GM18526 (cell line): ENCODE data around the gene DNAJB1.

Experiments
- POLR2A ChIP-seq: IDR thresholded peaks from 3 replicates; pipeline ENCODE4 v1.6.1; 2011; ENCODE audit not compliant: insufficient read length; ENCODE audit errors: extremely low read depth

Gene DNAJB1

GRCh38 chr19:14517840-14518505 is at the start of gene DNAJB1:
DNAJB1 (minus strand) TSS chr19:14518397; CDS start chr19:14518349, 48 bp downstream.
- peak; percentile 95 for TF ChIP-seq POLR2A

DNA sequence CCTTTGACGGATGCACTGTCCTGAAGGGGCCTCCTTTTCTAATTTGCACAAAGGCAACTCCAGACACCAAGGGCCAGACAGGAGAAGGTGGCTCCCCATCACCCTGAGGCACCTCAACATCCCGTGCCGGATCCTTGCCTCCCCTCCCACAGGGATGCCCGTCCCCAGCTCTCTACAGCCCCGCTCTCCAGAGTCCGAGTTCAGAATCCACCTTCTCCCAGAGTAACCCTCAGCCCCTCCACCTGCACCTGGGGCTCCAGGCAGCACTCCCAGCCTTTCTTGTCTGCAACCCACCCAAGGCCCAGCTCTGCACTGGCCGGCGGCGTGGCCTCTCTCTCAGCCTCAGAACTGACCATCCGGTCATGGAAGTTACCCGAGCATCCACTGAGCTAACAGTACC is 48.9 kb upstream of the DNAJB1 start:
- no peak for TF ChIP-seq POLR2A

GRCh38 chr19:14566712-14567077 is 48.5 kb upstream of the DNAJB1 start:
- TF ChIP-seq POLR2A, result no peak

GRCh38 chr19:14565765-14566711 is 47.8 kb upstream of the DNAJB1 start:
- no peak for TF ChIP-seq POLR2A

GRCh38 chr19:14565298-14565679 is 47.1 kb upstream of the DNAJB1 start:
- TF ChIP-seq POLR2A, result no peak

DNA sequence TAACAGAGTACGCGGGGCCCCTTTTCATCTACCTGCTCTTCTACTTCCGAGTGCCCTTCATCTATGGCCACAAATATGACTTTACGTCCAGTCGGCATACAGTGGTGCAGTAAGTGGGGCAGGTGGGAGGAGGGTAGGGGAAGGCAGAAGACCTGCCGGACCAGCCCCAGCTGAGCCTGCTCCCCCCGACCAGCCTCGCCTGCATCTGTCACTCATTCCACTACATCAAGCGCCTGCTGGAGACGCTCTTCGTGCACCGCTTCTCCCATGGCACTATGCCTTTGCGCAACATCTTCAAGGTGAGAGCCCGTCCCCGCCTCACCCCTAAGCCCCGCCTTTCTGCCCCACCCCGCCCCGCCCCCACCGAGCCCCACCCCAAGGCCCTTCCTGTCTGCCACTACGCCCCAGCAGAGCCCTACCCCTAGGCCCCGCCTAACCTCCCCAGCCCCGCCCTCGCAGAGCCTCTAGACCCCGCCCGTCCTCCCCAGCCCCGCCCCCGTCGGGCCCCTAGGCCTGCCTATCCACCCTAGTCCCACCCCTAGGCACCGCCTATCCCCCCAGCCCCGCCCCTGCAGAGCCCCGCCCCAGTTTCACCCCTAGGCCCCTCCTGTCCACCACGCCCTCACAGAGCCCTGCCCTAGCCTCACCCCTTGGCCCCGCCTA is 45.9 kb upstream of the DNAJB1 start:
- no peak for TF ChIP-seq POLR2A

DNA sequence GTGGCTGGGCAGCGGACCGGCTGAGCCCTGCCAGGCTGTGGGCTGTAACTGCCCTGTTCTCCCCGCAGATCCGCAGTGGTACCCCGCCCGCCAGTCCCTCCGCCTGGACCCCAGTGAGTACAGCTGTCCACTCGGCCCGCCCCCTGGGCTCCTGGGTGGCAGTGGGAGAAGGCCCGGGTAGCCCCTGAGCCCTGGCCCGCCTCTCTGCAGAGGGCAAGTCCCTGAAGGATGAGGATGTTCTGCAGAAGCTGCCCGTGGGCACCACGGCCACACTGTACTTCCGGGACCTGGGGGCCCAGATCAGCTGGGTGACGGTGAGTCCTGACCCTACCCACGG is 45.4 kb upstream of the DNAJB1 start:
- TF ChIP-seq POLR2A, result no peak

GRCh38 chr19:14562660-14563589 is 44.7 kb upstream of the DNAJB1 start:
- no peak for TF ChIP-seq POLR2A

GRCh38 chr19:14561847-14562351 is 43.7 kb upstream of the DNAJB1 start:
- no peak for TF ChIP-seq POLR2A

DNA sequence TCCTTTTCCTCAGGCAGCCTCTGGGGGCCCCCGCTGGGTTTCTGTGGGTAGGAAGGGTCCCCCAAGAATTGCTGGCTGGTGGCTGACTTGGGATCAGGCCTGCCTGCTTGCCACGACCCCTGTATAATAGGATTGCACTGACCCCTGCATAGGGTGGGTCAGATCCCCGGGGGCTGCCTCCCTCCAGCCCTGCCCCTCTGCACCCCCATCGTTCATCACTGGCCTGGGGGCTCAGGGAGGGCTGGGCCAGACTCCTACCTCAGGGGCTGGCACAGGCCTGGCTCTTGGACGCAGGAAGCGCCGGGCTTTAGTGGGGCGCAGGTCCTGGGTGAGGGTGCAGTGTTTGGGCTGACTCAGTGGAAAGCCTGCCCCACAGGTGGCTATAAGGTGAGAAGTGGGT is 43.1 kb upstream of the DNAJB1 start:
- no peak for TF ChIP-seq POLR2A

DNA sequence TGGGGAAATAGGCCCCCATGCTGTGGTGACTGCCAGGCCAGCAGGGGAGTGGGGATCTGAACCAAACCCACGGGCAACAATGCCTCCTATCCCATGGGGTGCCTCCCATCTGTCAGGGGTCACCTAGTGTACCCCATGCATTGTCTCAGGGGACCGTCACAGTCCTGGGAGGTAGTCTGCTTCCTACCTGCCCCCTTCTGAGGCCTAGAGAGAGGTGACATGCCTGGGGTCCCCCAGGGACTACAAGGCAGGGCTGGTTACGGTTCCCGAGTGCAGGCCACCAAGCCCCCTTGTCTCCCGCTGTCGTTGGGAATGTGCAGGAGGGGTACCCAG is 42.5 kb upstream of the DNAJB1 start:
- no peak for TF ChIP-seq POLR2A

- TF ChIP-seq POLR2A, result no peak
Measured at GRCh38 chr19:14559916-14560775, 41.9 kb upstream of the DNAJB1 start.

DNA sequence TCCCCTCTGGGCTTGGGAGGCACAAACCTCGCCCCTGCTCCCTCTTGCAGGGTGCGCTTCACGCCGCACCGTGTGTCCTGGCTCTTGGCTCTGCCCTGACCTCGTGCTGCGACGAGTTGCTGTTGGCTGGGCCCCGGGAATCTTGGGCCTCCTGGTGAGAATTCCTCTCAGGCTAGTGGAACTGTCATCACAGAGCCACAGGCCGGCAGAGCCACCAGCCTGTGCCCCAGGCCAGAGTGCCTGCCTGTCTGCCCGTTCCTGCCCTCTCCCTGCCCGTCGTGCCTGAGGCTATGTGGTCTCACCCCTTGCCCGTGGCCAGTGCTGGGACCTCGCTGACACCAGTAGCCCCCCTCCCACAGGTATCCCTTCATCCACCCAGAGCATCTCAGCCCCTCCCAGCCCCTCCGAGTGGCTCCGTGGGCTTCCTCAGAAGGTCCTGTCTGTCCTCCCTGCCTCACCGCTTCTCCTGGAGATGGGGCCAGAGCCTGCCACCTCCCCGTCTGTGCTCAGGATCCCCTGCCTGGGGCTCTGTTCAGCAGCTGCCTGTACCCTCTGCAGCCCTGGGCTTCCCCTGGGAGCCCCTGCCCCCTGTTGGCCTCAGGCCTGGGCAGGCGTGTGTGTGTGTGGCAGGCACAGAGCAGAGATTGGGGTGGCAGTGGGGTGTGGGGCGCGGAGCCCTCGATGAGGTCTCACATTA is 40.3 kb upstream of the DNAJB1 start:
- no peak for TF ChIP-seq POLR2A
